ENCODE data around the gene TMEM163.
A peak's percentile ranks its signal among the peaks of the same experiment; 100 is the strongest.

Gene TMEM163

DNA sequence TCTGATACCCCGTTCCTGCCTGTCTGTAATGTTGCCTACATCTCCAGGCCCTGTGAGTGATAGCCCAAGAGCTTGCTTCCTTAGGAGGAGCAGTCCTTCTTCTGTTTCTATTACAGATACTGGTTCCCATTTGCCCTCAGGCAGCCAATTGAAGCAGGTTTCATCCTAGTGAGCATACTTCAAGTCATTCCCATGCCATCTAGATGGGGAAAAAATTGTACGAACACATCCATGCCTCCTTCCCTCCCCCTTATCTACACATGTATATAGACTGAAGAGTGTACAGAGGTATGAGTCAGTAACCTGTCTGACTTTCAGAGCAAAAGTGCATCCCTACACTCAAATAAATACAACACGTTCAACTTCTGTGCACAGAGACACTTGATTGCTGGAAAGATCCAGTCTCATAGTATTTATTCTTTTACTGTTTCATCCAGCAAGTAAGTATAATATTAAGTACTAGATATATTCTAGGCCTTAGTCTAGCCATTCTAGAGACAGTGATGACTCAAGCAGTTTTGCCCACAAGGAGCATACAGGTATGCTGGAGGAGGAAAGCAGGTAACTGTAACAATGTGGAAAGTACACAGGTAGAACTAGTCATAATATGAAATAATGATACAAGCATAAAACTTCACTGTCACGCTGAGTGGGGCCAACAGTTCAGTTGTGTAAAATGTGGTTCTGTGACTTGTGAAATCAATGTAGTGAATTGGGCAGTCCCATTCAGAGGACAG lies 311.5 kb downstream of the TMEM163 start:
- H3K27ac Mint-ChIP-seq = no peak overlapping the region

DNA sequence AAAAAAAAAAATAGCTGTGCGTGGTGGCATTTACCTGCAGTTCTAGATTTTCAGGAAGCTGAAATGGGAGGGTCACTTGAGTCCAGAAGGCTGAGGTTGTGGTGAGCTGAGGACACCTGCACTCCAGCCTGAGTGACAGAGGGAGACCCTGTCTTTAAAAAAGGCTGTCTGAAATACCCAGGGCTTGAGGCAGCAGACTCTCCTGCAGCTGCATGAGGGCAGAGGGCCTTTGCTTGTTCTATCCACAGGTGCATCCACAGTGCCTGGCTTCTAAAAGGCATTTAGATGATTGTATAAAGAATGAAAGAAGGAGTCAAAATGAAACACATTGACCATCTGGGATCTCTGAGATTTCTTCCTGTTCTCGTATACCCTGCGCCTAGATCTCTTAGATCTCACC lies 312.1 kb downstream of the TMEM163 start:
- Mint-ChIP-seq H3K27ac (no peak overlapping the region), H3K4me1 (peaks cover 50% of the 10 kb centered on the region)

More for the DNA sequence above, 311.5 kb downstream of the TMEM163 start:
- no peak overlapping the region for H3K4me3 Mint-ChIP-seq
- peaks cover 52% of the 10 kb centered on the region for H3K4me1 Mint-ChIP-seq
- no peaks in the 10 kb centered on the region for H3K27me3 Mint-ChIP-seq
- no peaks in the 10 kb centered on the region for H3K9me3 Mint-ChIP-seq
- peaks cover 5% of the 10 kb centered on the region for H3K36me3 Mint-ChIP-seq

DNA sequence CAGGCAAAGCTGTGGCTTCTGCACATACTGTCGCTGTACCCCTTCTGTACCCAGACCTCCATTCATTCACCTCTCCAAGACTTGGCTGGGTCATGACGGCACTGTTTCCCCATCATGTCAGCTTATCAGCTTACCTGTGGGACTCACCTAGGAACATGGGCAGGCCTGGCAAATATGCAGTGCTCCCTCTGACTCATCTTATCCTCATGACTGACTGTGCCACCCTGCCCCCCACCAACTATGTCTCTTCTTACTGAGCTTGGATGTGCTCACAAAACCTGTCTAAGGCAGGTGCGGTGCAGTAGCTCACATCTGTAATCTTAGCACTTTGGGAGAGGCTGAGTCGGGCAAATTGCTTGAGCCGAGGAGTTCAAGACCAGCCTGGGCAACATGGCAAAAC lies 312.5 kb downstream of the TMEM163 start:
- peak overlapping the region; percentile 42 for H3K27ac Mint-ChIP-seq
- no peaks in the 10 kb centered on the region for H3K9me3 Mint-ChIP-seq
- peaks cover 5% of the 10 kb centered on the region for H3K36me3 Mint-ChIP-seq

More for the DNA sequence above, 312.1 kb downstream of the TMEM163 start:
- Mint-ChIP-seq H3K27me3 (no peaks in the 10 kb centered on the region), H3K9me3 (no peaks in the 10 kb centered on the region), H3K36me3 (peaks cover 5% of the 10 kb centered on the region), H3K4me3 (no peak overlapping the region)

More for the DNA sequence above, 312.5 kb downstream of the TMEM163 start:
- Mint-ChIP-seq H3K4me1 (peaks cover 46% of the 10 kb centered on the region), H3K4me3 (no peak overlapping the region), H3K27me3 (no peaks in the 10 kb centered on the region)
